ENCODE measurements around the gene SLC44A2.

DNA sequence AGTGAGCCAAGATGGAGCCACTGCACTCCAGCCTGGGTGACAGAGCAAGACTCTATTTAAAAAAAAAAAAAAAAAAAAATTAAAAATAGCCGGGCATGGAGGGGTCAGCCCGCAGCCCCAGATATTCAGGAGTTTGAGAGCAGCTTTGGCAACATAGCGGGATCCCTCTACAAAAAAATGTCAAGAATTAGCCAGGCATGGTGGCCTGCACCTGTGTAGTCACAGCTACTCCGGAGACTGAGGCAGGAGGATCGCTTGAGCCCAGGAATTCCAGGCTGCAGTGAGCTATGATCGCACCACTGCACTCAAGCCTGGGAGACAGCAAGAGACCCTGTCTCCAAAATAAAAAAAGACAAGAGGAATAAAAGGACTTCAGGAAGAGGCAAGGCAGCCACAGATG is 39.0 kb upstream of the SLC44A2 start:
- TF ChIP-seq POLR2AphosphoS5 (IDR thresholded peaks at IDR 0.05; ENCODE audit: borderline replicate concordance, low read depth, low read length) (no peak), EZH2 (IDR thresholded peaks at IDR 0.05) (no peak)

Measured in SK-N-MC (cell line).